Measurements from ENCODE around the gene HOMER1.
"Not testable (repeated sequence)": the region's sequence is repeated elsewhere in the genome, so short reads cannot be mapped to it uniquely, and the experiment has no call there.

Gene HOMER1

GRCh38 chr5:79516331-79516730 is 2.4 kb upstream of the HOMER1 start:
- DNase-seq, result not testable (repeated sequence)

GRCh38 chr5:79514391-79515105 is 614 bp upstream of the HOMER1 start:
- DNase-seq, result peak; percentile 76

GRCh38 chr5:79513308-79513703 is 628 bp downstream of the HOMER1 start:
- no peak for DNase-seq

- no peak for DNase-seq
These were observed 1.2 kb downstream of the HOMER1 start for GRCh38 chr5:79512471-79513307.

- DNase-seq, result no peak
These were observed 1.9 kb downstream of the HOMER1 start for GRCh38 chr5:79512049-79512448.

- DNase-seq, result no peak
These were observed 3.3 kb downstream of the HOMER1 start for GRCh38 chr5:79510638-79511037.

GRCh38 chr5:79509244-79509885 is 4.6 kb downstream of the HOMER1 start:
- no peak for DNase-seq

GRCh38 chr5:79508794-79509193 is 5.1 kb downstream of the HOMER1 start:
- DNase-seq, result no peak

- no peak for DNase-seq
These were observed 5.6 kb downstream of the HOMER1 start for GRCh38 chr5:79508354-79508753.

- no peak for DNase-seq
These were observed 6.4 kb downstream of the HOMER1 start for GRCh38 chr5:79507251-79508205.

- no peak for DNase-seq
These were observed 8.8 kb downstream of the HOMER1 start for GRCh38 chr5:79505138-79505537.

- no peak for DNase-seq
These were observed 10.0 kb downstream of the HOMER1 start for GRCh38 chr5:79503794-79504495.

GRCh38 chr5:79499640-79500273 is 14.2 kb downstream of the HOMER1 start:
- DNase-seq, result no peak

- no peak for DNase-seq
These were observed 18.6 kb downstream of the HOMER1 start for GRCh38 chr5:79495311-79495710.

GRCh38 chr5:79493596-79494345 is 20.2 kb downstream of the HOMER1 start:
- no peak for DNase-seq

GRCh38 chr5:79491690-79492317 is 22.1 kb downstream of the HOMER1 start:
- no peak for DNase-seq

GRCh38 chr5:79490323-79490936 is 23.5 kb downstream of the HOMER1 start:
- DNase-seq, result no peak

- no peak for DNase-seq
These were observed 24.2 kb downstream of the HOMER1 start for GRCh38 chr5:79489773-79490172.

- no peak for DNase-seq
These were observed 25.2 kb downstream of the HOMER1 start for GRCh38 chr5:79488775-79489174.

GRCh38 chr5:79488058-79488457 is 25.9 kb downstream of the HOMER1 start:
- no peak for DNase-seq
